Mucosa of gallbladder (tissue), 1 donor: ENCODE data around the gene KCNC4. TPM values are rescaled to one million over a fixed set of nuclear protein-coding genes. Genes with fewer than 3 reads are reported as not detected.

Experiments used
- DNase-seq: peaks from one replicate; pipeline ENCODE4 v3.0.0-alpha.2; 2020; ENCODE audit warnings: low spot score
- total RNA-seq: library from RNA; stranded (reverse); gene quantifications from one replicate; pipeline ENCODE4 v1.2.1, GENCODE V29; 2021
- donor health status: DM: no; HTN: no; CAD: no.

Gene KCNC4
- total RNA-seq, 1 donor from 2014 or later, result 25.5 TPM

GRCh38 chr1:110188035-110188618 is 22.0 kb upstream of the KCNC4 start:
- no peak for DNase-seq

GRCh38 chr1:110189181-110189580 is 20.9 kb upstream of the KCNC4 start:
- no peak for DNase-seq

- DNase-seq, result no peak
These were observed 19.7 kb upstream of the KCNC4 start for GRCh38 chr1:110190282-110190929.

GRCh38 chr1:110192541-110192940 is 17.6 kb upstream of the KCNC4 start:
- DNase-seq, result no peak

GRCh38 chr1:110195196-110195595 is 14.9 kb upstream of the KCNC4 start:
- no peak for DNase-seq

- no peak for DNase-seq
These were observed 13.0 kb upstream of the KCNC4 start for GRCh38 chr1:110196917-110197765.

GRCh38 chr1:110197905-110198629 is 12.0 kb upstream of the KCNC4 start:
- no peak for DNase-seq

GRCh38 chr1:110198746-110199145 is 11.4 kb upstream of the KCNC4 start:
- DNase-seq, result no peak

GRCh38 chr1:110200190-110200589 is 9.9 kb upstream of the KCNC4 start:
- no peak for DNase-seq

GRCh38 chr1:110200666-110201065 is 9.4 kb upstream of the KCNC4 start:
- DNase-seq, result no peak

GRCh38 chr1:110201157-110201825 is 8.8 kb upstream of the KCNC4 start:
- DNase-seq, result no peak

- peak; percentile 71 for DNase-seq
These were observed 7.0 kb upstream of the KCNC4 start for GRCh38 chr1:110203021-110203661.

GRCh38 chr1:110205156-110205555 is 5.0 kb upstream of the KCNC4 start:
- no peak for DNase-seq

- DNase-seq, result no peak
These were observed 4.4 kb upstream of the KCNC4 start for GRCh38 chr1:110205591-110206155.

- DNase-seq, result no peak
These were observed 3.7 kb upstream of the KCNC4 start for GRCh38 chr1:110206261-110206920.

- DNase-seq, result peak; percentile 64
These were observed 2.3 kb upstream of the KCNC4 start for GRCh38 chr1:110207831-110208230.

- DNase-seq, result no peak
These were observed 1.0 kb upstream of the KCNC4 start for GRCh38 chr1:110208916-110209645.

GRCh38 chr1:110210604-110211495 is 736 bp downstream of the KCNC4 start:
- DNase-seq, result peak; percentile 32
